ENCODE data around the gene TMEM8B. TPM values are rescaled to one million over a fixed set of nuclear protein-coding genes. Genes with fewer than 3 reads are reported as not detected.

The TMEM8B gene
- total and polyA plus RNA-seq, 10 of the 15 experiments (the other 5 are each of a cell fraction or from before 2014, with no cell fraction given), result 0.19 to 7.6 (median 2.5) TPM

- TF ChIP-seq BMI1 (IDR thresholded peaks at IDR 0.05; ENCODE audit: borderline replicate concordance), result peak; percentile 95
- 0 out of 2 replicates have a peak, but pooled peaks have one; percentile 44 for TF ChIP-seq MEF2A (IDR thresholded peaks at IDR 0.05; ENCODE audit: insufficient read depth, low read depth, low read length)
- TF ChIP-seq FOS (IDR thresholded peaks at IDR 0.05; ENCODE audit: borderline replicate concordance, extremely low read depth, insufficient read length), result no peak
- peak; percentile 78; the same call in 2 of the 3 replicates for TF ChIP-seq POU2F2 (IDR thresholded peaks at IDR 0.05; ENCODE audit: borderline replicate concordance, low read depth, low read length)
- no peak for TF ChIP-seq CEBPZ (IDR thresholded peaks at IDR 0.05; ENCODE audit: low read depth, low read length)
- TF ChIP-seq E4F1 (IDR thresholded peaks at IDR 0.05; ENCODE audit: borderline replicate concordance, partially characterized antibody), result no peak
- TF ChIP-seq STAT1 (conservative IDR thresholded peaks at IDR 0.05), result peak; percentile 92
- TF ChIP-seq HCFC1 (IDR thresholded peaks at IDR 0.05; ENCODE audit: low read length), result peak; percentile 97
- 0 out of 2 replicates have a peak, but pooled peaks have one; percentile 13 for TF ChIP-seq SREBF1 (IDR thresholded peaks at IDR 0.05; ENCODE audit: low read length)
These were observed 16.9 kb upstream of the TMEM8B start, which contains the start of gene SPAG8 (continued) for GRCh38 chr9:35812025-35812602.

Data from GM12878 (cell line).